Measurements from ENCODE around the gene EOLA1.
"Not testable (repeated sequence)": the region's sequence is repeated elsewhere in the genome, so short reads cannot be mapped to it uniquely, and the experiment has no call there.

Gene EOLA1

DNA sequence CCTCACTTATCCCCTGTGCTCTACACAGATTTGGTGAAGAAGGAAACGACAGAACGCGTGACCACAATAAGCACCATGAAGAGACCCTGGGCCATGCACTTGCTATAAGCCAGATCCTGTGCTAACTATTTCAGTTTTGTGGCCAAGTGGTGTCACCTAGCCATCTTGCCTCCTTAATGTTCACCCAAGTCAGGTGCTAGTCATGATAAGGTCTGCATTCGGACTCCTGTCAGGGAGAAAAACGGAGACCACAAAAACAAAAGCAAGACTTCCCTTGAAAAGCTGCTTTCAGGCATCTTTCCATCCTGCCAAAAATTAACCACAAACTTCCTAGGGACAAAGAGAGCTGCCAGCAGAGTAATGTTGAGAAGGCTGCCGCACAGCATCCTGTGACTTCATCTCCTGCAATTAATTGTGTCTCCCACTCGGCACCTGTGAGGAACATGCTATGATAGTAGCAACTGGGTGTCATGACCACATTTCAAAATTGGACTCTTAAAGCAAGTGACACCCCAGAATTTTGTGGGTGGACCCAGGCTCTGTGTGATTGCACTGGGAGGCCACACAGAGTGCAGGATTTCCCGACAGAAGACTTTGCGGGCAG, 26.9 kb upstream of the EOLA1 start:
- no peak for DNase-seq (ENCODE audit: extremely low read depth in 1 of 2, low read depth in 1 of 2)

- DNase-seq (ENCODE audit: extremely low read depth in 1 of 2, low read depth in 1 of 2) = no peak
Observed at GRCh38 chrX:149515954-149516602, 24.7 kb upstream of the EOLA1 start.

DNA sequence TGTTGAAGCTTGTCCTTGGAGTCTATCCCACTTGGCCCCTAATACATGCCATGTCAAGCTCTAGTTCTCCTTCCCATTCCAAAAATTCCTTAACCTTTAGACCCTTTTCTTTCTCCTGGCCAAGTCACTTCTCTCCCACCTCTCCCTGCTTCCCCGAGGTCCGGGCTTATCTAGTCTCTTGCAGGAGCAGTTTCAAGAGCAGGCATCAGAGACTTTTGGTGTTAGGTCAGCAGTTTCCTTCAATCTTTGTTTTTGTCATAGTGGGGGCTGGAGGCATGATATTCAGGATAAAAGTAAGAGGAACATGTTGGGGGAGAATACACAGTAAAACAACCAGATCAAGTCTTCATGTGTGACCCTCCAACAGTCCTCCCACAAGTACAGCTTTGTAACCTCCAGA, 24.2 kb upstream of the EOLA1 start:
- DNase-seq (ENCODE audit: extremely low read depth in 1 of 2, low read depth in 1 of 2) = no peak

- no peak for DNase-seq (ENCODE audit: extremely low read depth in 1 of 2, low read depth in 1 of 2)
Observed at GRCh38 chrX:149517308-149517707, 23.5 kb upstream of the EOLA1 start.

DNA sequence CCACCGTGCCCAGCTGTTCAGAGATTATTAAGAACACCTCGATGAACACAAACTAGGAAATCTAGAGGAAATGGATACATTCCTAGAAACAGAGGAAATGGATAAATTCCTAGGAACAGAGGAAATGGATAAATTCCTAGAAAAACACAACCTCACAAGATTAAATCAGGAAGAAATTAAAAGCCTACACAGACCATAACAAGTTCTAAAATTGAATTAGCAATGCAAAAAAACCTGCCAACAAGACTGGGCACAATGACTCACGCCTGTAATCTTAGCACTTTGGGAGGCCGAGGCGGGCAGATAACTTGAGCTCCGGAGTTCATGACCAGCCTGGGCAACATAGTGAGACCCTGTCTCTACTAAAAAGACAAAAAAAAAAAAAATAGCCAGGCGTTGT, 22.6 kb upstream of the EOLA1 start:
- DNase-seq (ENCODE audit: extremely low read depth in 1 of 2, low read depth in 1 of 2) = no peak

- not testable (repeated sequence) for DNase-seq (ENCODE audit: extremely low read depth in 1 of 2, low read depth in 1 of 2)
Observed at GRCh38 chrX:149520636-149521277, 20.1 kb upstream of the EOLA1 start.

GRCh38 chrX:149521438-149521837, 19.4 kb upstream of the EOLA1 start:
- DNase-seq (ENCODE audit: extremely low read depth in 1 of 2, low read depth in 1 of 2) = no peak

- DNase-seq (ENCODE audit: extremely low read depth in 1 of 2, low read depth in 1 of 2) = no peak
Observed at GRCh38 chrX:149522916-149523315, 17.9 kb upstream of the EOLA1 start.

DNA sequence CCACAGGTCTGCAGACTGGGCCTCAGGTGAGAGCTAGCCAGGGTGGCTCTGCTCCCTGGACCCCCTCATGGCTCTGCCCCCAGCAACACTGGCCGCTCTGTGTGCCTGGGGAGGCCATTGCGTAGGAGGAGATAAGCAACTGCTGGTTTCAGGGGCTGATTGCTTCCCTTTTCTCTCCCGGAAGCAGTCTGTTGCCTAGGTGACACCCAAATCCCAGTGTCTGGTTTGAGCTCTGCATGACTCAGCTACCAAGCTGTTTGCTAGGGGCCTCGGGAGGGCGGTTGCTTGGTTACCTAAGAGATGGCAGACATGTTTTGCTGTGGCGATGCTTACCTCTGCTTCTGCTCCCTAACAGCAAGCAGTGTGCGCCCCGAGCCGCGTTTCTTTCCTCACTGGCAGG, 15.4 kb upstream of the EOLA1 start:
- peak; percentile 38 to 51 for DNase-seq (ENCODE audit: extremely low read depth in 1 of 2, low read depth in 1 of 2)

- not testable (repeated sequence) for DNase-seq (ENCODE audit: extremely low read depth in 1 of 2, low read depth in 1 of 2)
Observed at GRCh38 chrX:149525903-149526302, 14.9 kb upstream of the EOLA1 start.

DNA sequence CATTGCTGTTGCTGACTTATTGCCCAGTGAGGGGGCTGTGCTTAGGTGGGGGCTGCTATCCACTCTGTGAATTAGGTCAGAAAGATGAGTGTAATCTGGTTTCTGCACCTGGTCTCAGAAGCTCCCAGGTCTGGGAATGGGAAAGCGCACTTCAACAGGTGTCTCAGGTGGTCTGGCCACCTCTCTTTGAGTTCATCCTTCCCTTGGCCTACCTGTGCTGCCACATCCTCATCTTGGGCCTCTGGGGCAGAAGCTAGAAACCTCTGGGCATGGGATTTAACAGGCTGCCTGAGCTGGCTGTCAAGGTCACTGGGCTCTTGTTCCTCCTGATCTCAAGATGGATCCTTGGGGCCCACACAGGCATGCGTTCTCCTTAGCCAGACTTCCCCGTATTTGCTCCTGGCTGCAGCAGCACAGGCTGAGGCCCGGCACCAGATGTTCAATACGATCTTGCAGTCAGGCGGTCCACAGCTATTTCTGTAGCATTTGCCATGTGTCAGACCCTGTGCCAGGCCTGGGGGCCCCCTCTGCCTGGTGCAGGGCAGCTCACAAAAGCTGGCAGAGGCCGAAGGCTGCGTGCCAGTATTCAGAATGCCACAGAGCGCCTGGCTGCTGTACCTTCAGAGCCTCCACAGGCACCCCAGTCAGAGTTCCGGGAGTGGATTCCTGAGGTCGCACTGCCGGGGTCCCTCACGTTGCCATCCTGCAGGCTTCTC, 14.3 kb upstream of the EOLA1 start:
- not testable (repeated sequence) for DNase-seq (ENCODE audit: extremely low read depth in 1 of 2, low read depth in 1 of 2)

- no peak for DNase-seq (ENCODE audit: extremely low read depth in 1 of 2, low read depth in 1 of 2)
Observed at GRCh38 chrX:149527705-149528104, 13.1 kb upstream of the EOLA1 start.

GRCh38 chrX:149528381-149528780, 12.4 kb upstream of the EOLA1 start:
- no peak for DNase-seq (ENCODE audit: extremely low read depth in 1 of 2, low read depth in 1 of 2)

- no peak for DNase-seq (ENCODE audit: extremely low read depth in 1 of 2, low read depth in 1 of 2)
Observed at GRCh38 chrX:149531599-149531998, 9.2 kb upstream of the EOLA1 start.

GRCh38 chrX:149532868-149533267, 7.9 kb upstream of the EOLA1 start:
- DNase-seq (ENCODE audit: extremely low read depth in 1 of 2, low read depth in 1 of 2) = not testable (repeated sequence)

DNA sequence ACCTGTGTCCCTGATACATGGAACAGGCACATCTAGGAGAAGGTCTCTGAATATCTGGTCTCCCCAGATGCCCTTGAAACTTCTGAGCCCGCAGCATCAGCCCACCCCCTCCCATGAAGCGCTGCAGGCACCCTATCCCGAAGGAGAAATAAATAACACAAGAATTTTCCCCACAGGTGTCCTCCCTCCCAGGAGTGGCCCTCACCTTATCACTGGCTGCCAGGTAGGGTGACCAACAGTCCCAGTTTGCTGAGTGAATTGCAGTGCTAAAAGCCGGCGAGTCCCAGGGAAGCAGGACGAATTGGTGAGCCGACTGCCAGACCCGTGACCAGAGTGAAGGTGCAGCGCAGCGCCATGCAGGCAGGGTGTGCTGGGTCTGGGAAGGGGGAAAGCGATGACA, 6.8 kb upstream of the EOLA1 start:
- DNase-seq (ENCODE audit: extremely low read depth in 1 of 2, low read depth in 1 of 2) = not testable (repeated sequence)

DNA sequence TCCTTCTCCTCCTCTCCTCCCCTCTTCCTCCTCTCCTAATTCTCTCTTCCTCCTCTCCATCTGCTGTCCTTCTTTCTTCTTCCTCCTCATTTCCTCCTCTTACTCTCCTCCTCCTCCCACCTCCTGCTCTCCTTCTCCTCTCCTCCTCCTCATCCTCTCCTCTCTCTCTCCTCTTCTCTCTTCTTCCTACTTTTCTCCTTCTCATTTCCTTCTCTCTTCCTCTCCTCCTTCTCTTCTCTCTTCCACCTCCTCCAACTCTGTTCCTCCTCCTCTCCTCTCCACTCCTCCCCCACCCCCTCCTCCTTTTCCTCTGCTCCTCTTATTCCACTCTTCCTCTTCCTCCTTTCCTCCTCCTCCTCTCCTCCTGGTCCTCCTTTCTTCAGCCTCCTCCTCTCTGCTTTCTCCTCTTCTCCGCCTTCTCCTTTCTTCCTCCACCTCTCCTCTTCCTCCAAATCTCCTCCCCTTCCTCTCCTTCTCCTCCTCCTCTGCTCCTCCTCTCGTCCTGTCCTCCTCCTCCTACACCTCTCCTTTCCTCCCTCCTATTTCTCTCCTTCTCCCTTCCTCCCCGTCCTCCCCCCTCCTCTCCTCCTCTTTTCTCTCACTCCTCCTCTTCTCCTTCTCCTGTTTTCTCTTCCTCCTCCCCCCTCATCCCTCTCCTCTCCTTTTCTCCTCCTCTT, 5.7 kb upstream of the EOLA1 start:
- DNase-seq (ENCODE audit: extremely low read depth in 1 of 2, low read depth in 1 of 2) = not testable (repeated sequence)

GRCh38 chrX:149537474-149537873, 3.3 kb upstream of the EOLA1 start:
- not testable (repeated sequence) for DNase-seq (ENCODE audit: extremely low read depth in 1 of 2, low read depth in 1 of 2)

DNA sequence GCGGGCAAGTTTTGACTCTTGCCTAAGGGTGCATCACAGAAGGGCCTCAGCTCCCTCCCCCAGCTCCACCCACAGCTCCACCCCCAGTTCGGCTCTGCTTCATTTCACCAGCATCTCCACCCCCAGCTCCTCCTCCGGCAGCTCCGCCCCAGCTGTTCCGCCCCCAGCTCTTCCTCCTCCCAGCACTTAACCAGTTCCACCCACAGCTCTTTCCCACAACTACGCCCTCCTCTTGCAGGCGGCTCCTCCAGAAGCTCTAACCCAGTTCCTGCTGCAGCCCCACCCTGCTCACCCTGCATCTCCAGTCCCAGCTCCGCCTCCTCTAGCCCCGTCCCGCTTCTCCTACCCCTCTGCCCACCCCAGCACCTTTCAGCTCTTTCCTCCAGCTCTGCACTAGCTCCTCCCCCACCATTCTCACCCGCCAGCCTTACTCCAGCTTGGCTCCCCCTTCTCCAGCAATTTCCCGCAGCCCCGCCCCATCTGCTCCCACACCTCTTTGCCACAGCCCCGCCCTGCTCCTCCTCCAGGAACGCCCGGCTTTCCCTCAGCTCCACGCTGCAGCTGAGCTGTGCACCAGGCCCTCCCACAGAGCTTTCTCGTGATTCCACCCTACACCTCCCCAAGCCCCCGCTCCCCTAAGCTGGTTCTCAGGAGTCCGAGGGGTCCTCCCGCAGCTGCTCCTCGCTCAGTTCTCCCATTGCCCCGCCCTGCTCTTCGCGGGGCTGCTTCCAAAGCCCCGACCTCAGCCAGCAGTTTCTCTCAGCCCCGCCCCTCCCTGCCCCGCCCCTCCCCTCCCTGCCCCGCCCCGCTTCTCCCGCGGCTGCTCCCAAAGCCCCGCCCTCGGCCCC, 1.3 kb upstream of the EOLA1 start:
- DNase-seq (ENCODE audit: extremely low read depth in 1 of 2, low read depth in 1 of 2) = peak; percentile 70 to 80

DNA sequence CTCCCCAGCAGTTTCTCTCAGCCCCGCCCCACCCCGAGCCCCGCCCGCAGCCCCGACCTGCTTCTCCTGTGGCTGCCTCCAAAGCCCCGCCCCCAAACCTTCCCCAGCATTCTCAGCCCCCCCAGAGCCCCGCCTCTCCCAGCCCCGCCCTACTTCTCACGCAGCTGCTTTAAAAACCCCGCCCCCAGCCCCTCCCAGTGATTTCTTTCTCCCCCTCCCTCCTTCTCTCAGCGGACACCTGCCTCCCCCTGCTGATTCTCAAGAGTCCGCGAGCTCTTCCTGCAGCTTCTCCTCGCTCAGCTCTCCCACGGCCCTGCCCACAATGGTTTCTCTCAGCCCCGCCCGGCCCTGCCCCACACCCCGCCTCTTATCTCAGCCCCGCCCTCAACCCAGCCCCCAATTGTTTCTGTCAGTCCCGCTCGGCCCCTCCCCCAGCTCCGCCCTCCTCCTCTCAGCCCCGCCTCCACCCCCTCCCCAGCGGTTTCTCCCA, 636 bp upstream of the EOLA1 start:
- DNase-seq (ENCODE audit: extremely low read depth in 1 of 2, low read depth in 1 of 2) = peak; percentile 81 to 86

Measured in activated CD8-positive, alpha-beta memory T cell treated with anti-CD3 and anti-CD28 coated beads for 1 hour (primary cell).